Forelimb muscle (tissue), 1 donor: ENCODE results near the gene IL31. TPM values are rescaled to one million over a fixed set of nuclear protein-coding genes. Genes with fewer than 3 reads are reported as not detected.
"Not testable (repeated sequence)": the region's sequence is repeated elsewhere in the genome, so short reads cannot be mapped to it uniquely, and the experiment has no call there.

Source experiments
- DNase-seq: peaks from one replicate; pipeline ENCODE4 v3.0.0-alpha.2; 2013; ENCODE audit warnings: low read depth
- polyA plus RNA-seq: library from polyadenylated mRNA; unstranded; fragments of 120-200 nt; gene quantifications from one replicate; pipeline ENCODE4 v1.2.1, GENCODE V29; 2013; ENCODE audit not compliant: insufficient read length

IL31 gene
- polyA plus RNA-seq = not detected

DNA sequence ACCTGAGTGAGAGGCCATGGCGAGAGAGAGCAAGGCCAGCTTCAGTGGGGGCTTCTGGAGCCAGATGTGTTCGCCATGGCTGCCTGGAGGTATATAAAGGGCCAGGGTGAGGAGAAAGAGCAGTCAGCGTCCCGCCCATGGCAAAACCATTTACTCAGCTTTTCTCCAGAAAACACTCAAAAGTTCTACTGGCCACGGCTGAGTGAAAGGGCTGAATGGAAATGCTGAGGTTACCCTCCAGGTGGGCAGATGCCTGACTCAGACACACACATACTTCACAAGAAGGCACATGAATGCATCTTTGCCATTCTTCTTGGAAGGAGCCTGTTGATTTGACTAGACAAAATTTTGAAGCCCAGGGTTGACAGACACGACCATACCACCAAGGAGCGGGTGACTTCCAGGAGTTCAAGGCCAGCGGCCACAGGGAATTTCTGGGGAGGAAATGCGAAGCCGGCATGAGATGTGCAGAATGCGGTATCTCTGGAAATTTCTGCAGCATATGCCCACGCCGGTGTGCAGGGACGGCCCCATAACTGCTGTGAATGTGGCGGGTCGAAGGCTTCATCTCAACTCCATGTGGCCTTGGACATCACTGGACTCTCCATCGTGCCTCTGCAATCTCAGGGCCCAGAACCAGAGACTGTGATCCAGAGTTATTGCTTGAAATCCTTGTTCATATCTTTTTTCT is at the start of gene IL31:
TSS of gene IL31 (minus strand) at position 67 of the 691 bp plus-strand sequence. CDS start at position 18, 49 bp downstream.
- no peak for DNase-seq

DNA sequence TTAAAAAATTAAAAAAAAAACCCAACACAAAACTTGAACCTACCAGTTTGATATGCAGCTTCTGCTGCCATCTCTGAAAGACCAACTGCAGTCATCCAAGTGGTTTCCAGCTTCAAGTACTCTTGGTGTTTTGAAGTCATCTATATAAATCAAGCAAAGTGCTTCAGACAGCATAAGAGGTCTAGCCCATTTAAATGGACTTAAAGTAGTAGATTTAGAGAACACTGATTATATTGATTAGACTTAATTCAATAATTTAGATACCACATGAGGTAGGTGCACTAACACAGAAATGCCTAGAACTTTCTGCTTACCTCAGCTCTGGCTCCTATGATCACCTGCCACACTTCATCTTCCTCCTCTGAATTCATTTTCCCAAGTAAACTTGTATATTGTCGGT is 42.4 kb upstream of the IL31 start:
- DNase-seq = no peak

DNA sequence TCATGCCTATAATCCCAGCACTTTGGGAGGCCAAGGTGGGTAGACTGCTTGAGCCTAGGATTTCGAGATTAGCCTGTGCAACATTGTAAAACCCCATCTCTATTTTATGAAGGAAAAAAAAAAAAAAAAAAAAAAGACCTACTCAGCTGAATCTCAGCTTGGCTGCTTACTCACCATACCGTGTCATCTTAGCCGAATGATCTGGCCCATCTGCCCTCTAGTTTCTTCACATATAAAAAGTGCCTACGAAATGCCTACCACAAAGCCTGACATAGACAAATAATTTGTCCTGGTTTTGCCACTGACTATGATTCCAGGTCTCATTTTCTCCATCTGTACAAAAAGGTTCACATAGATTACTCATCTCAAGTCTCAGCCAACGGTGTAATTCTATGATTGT is 41.8 kb upstream of the IL31 start:
- no peak for DNase-seq

DNA sequence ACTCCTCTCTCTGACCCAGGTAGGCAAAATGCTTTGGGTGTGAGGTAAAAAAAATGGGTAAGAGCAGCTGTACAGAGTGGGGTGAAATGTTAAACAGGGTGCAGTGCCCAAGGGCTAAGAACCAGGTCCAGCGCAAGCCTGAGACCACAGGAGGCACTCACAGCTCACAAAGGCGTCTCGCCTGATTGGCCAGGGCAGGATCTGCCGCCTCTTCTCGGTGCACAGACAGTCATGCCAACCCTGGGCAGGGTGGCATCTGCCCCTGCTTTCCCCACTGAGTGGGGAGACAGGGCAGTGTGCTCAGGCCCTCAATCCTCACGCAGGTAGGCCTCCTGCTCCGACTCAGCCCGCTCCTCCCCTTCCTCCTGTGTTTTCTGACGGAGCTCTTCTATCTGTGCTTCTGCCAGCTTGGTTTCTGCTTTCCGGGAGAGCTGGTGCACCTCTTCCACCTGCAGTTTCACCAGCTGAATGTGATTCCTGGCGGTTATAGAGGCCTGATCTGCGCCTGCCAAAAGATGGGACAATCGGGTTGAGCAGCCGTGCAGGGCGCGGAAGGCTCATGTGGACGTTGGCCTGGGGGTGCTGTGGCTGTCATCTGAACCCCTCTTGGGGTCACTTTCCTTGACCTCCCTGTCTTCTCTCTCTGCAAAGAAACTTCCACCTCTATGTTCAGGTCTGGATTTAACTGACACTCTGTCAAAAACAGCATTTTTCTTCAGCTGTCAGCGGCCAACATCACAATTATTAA is 34.2 kb upstream of the IL31 start:
- no peak for DNase-seq

DNA sequence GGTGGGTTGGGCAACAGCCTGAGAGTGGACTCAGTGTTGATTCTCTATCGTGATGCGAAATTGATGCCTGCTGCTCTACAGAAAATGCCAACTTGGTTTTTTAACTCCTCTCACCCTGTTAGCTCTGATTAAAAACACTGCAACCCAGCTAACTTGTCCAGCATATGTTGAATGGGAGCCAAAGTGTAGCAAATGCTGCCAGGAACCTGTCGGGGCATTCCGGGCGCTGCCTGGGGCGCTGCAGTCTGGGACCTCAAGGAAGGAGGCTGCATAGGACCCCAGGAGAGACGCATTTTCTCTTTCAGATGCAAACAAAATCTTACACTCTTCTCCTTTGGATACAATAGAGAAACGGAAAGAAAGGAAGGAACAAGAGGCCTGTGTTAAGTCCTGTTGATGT is 33.4 kb upstream of the IL31 start:
- no peak for DNase-seq

DNA sequence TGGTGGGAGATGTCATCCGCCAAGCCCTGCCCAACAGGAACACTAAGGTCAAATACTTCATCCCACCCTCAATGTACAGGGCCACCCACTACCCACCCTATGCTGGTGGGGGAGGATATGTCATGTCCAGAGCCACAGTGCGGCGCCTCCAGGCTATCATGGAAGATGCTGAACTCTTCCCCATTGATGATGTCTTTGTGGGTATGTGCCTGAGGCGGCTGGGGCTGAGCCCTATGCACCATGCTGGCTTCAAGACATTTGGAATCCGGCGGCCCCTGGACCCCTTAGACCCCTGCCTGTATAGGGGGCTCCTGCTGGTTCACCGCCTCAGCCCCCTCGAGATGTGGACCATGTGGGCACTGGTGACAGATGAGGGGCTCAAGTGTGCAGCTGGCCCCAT is 33.0 kb upstream of the IL31 start:
- DNase-seq = no peak

DNA sequence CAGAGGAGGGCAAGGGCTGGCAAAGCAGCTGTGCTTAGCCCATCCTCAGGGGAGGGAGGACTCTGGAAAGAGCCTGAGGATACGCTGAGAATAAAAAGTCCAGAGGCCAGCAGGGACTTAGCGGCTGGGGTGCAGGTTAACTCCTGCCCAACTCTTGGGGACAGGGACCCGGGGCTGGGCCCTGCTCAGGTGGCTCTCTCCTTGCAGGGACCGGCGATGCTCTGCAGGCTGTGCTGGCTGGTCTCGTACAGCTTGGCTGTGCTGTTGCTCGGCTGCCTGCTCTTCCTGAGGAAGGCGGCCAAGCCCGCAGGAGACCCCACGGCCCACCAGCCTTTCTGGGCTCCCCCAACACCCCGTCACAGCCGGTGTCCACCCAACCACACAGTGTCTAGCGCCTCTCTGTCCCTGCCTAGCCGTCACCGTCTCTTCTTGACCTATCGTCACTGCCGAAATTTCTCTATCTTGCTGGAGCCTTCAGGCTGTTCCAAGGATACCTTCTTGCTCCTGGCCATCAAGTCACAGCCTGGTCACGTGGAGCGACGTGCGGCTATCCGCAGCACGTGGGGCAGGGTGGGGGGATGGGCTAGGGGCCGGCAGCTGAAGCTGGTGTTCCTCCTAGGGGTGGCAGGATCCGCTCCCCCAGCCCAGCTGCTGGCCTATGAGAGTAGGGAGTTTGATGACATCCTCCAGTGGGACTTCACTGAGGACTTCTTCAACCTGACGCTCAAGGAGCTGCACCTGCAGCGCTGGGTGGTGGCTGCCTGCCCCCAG is 32.3 kb upstream of the IL31 start:
- DNase-seq = no peak

DNA sequence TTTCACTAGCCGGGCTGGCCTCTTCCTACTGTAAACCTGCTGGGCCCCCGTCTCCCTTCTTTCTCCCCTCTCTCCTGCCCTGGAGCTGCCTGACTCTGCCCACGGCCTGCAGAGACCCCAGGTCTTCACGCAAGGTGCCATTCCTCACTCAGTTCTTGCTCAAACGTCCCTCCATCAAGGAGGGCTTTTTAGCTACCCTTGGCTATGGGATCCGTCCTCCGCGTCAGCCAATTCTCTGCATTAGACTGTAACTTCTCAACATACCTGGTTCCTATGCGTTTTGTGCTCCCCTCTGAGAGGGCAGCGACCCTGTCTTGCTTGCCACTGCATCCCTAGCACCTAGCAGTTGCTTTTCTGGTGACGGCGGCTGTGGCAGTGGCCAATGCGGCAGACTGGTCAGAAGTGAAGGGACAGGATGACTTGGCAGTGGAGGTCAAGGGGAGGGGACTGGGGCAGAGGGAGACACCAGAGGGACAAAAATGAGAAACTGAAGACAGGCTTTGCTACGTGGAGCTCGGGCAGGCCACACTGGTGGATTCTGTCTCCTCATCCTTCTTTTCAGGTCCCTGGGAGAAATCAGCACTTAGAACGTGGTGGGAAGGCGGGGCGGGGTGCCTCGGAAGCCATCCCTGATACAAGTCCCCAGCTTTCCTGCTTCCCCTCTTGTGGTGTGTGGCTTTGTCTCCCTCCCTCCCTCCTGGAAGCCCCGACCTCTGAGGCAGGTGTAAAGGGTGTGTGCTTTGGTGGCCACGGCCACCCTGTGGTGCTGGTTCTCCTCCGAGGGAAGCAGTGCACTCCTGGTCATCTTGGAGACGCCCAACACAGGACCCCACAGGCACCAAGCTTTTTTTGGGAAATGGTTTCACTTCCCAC is 31.3 kb upstream of the IL31 start:
- no peak for DNase-seq

DNA sequence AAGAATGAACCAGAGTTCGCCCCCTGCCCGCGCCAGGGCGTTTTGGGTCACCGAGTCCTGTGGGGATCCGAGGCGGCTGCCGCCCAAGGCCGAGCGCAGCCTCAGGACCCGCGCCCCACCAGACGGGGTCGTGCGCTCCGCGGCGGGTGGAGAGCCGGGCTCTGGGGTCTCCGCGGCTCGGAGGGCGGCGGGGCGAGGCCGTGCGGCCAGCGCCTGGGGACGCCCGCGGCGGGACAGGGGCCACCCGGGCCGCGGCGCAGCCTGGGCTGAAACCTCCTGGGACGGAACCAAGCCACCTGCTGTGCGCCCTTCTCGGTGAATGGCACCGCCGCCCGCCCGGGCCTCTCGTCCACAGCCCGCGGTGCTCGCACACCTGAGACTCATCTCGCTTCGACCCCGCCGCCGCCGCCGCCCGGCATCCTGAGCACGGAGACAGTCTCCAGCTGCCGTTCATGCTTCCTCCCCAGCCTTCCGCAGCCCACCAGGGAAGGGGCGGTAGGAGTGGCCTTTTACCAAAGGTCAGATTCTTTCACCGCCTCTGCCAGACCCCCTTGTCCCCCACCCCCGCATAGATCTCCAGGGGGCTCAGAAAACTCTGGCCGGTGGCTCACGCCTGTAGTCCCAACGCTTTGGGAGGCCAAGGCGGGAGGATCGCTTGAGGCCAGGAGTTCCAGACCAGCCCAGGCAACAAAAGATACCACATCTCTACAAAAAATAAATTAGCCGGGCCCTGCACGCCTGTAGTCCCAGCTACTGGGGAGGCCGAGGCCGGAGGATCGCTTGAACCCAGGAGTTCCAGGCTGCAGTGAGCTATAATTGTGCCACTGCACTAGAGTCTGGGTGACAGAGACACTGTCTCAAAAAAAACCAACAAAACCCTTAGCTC is 30.4 kb upstream of the IL31 start:
- DNase-seq = no peak

DNA sequence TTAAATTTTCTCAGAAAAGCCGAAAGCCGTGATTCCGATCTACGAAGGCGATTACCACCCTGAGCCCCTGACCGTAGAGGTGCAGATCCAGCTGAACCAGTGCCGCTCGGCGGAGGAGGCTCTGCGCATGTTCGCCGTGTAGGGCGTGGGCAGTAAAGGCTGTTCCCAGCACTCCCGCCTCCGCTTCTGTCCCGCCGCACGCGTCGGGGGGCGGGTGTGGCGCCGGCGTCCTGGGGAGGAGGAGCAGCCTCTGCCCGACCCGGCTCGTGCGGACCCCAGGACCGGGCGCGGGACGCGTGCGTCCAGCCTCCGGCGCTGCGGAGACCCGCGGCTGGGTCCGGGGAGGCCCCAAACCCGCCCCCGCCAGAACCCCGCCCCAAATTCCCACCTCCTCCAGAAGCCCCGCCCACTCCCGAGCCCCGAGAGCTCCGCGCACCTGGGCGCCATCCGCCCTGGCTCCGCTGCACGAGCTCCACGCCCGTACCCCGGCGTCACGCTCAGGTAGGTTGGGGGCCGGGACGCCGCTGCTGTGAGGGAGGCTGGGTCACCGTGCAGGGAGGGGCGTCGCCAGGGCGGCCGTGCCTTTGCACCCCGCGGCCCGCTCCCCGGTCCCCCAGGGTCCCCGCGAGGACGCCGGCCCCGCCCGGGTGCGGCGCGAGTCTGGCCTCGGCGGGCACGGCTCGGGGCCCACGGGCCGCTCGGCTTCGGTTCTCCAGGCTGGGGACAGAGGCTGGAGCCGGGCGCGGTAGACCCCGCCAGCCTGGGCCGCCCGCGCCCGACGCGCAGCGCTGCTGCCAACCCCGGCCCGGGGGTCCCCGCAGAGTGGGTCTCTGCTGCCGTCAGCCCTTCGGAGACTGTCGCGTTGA is 29.5 kb upstream of the IL31 start, which contains the start of gene B3GNT4:
TSS of gene B3GNT4 (plus strand) at position 409 of the 866 bp plus-strand sequence. CDS start 910 bp downstream, outside the sequence.
- DNase-seq = no peak

DNA sequence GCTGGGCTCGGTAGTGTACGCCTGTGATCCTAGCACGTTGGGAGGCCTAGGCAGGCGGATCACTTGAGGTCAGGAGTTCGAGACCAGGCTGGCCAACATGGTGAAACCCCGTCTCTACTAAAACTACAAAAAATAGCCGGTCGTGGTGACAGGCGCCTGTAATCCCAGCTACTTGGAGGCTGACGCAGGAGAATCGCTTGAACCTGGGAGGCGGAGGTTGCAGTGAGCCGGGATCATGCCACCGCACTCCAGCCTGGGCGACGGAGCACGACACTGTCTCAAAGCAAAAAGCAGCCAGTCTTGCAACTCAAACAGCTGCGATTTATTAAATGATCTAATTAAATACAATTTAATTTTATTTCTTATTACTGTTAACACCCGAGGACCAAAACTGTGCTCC is 28.8 kb upstream of the IL31 start:
- not testable (repeated sequence) for DNase-seq

DNA sequence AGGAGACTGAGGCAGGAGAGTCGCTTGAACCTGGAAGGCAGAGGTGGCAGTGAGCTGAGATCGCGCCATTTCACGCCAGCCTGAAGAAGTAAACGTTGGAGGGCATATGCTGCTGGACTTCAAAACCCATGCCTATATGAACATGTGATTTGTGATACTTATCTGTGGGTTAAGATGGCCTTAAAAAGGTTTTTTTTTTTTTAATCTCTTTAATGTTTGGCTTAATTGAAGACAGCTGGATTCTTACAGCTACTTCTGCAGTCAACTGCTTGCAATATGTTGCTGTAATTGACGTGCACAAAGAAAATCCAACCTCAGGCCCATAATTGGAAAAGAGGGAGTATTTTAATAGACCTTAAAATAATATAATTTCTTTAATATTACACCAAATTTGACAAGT is 28.0 kb upstream of the IL31 start:
- DNase-seq = no peak

DNA sequence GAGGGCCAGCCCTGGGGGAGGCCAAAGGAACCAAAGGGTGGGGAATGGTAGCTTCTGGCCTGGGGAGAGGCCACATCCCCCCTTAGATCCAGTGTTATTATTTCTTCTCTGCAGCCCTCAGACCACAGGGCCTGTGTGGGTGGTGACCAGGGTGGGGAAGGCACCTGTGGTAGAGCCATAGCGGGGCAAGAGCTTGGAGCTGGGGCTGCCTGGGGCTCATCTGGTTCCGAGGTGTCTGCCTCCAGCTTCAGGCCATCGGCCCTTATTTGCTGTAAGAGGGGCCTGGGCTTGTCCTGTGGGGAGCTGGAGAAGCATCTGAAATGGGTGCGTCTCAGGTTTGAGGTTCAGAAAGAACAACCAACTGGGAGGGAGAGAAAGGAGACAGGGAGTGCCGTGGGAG is 27.4 kb upstream of the IL31 start:
- no peak for DNase-seq

DNA sequence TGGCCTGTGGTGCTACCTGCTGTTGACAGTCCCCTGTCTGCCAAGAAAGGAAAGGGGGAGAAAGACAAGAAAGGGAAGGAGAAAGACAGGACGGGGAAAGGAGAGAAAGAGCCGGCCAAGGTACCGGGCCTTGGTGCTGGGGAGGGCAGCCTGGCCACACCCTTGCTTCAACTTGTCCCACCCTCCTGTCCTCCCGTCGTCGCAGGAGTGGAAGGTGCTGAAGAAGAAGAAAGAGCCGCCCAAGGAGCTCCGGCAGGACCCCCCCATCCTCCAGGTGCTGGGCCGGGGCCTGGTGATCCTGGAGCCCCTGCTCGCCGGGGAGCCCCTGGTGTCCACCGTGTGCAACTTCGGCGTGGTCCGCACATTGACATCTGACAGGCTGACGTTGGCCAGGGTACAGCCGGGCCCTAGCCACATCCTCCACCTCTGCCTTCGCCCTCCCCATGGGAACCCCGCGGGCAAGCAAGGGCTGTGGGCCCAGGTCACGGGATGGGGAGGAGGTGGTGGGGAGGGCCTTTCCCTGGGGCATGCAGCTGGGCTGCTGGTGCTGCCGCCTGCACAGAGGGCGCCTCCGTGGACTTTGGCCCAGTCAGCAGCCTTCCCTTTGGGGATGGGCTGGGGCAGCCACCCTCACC is 26.6 kb upstream of the IL31 start:
- DNase-seq = no peak

DNA sequence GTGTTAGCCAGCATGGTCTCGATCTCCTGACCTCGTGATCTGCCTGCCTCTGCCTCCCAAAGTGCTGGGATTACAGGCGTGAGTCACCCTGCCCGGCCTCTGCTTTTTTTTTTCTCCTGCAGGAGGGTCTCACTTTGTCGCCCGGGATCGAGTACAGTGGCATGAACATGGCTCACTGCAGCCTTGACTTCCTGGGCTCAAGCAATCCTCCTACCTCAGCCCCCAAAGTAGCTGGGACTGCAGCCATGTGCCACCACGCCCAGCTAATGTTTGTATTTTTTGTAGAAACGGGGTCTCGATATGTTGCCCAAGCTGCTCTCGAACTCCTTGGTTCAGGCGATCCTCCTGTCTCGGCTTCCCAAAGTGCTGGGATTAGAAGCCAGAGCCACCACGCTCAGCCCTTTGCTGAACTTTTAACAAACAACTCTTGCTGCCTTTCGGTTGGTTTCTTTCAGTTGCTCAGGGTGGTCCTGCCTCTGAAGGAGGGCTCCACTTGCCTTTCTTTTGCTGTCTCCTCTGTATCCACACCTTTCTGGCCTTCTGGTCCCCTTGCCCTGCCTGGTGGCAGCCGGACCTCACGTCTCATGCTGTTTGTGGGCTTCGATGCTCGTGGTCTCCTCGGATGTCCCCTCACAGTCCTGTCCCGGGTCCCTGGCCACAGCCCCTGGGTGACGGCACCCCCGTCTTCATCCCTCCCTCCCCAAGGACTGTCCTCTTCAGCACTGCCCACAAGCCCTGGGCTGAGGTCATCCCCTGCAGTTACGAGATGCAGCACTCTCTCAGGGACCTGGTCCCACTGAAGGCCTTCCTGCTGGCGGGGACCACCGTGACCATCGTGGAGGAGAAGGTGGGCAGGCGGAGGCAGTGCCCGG is 25.7 kb upstream of the IL31 start:
- no peak for DNase-seq

DNA sequence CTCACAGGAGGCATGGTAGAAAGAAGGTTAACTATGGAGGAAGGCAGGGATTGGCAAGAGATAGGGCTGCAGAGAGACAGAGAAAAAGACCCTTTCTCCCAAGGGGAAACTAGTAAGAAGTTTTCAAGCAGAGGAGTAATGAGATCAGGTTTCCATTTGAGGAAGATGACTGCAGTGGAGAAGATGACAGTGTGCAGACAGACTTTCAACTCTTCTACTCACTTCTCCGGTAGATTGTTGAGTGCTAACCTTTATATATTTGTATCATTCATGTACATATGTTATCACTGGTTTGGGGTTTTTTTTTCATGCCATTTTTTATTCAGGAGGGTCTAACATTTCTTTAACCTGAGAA is 23.6 kb upstream of the IL31 start:
- no peak for DNase-seq

DNA sequence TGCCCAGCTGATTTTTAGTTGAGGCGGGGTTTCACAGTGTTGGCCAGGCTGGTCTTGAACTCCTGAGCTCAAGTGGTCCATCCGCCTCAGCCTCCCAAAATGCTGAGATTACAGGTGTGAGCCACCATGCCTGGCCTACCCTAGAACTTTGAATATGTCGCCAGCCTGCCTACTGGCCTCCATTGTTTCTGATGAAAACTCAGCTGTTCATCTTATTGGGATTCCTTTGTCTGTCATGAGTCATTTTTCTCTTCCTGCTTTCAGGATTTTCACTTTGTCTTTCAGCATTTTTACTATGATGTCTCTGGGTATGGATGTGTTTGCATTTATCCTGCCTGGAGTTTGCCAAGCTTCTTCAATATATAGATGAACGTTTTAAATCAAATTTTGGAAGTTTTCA is 21.4 kb upstream of the IL31 start:
- no peak for DNase-seq

DNA sequence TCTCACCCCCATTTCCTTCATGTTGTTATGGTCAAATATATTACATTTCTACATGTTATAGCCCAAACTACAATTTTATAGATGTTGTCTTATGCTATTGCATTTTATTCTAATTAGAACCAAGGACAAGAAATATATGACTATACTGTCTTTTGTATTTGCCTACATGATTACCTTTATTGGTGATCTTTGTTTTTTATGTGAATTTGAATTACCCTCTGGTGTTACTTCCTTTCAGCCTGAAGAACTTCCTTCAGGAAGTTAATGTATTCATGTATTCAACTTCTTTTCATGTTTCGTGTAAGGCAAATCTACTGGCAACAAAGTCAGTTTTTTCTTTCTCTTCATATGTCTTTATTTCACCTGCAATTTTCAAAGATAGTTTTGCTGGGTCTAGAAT is 20.8 kb upstream of the IL31 start:
- no peak for DNase-seq
